SK-N-MC (cell line): ENCODE results near the gene KRT76.

Experiments used
- EZH2 ChIP-seq: fragments of 200-600 bp; sonication (generic); IDR thresholded peaks from one replicate; pipeline ENCODE4 v1.6.1; 2017; ENCODE audit warnings: antibody characterized with exemption
- FOXP2 ChIP-seq: optimal IDR thresholded peaks from 2 replicates; pipeline ENCODE3; 2011; ENCODE audit warnings: mild to moderate bottlenecking, moderate library complexity; ENCODE audit not compliant: insufficient read depth; ENCODE audit errors: extremely low read length, control extremely low read depth
- POLR2AphosphoS5 ChIP-seq: IDR thresholded peaks from 2 replicates; pipeline ENCODE4 v1.6.1; 2012; ENCODE audit warnings: mild to moderate bottlenecking, low read depth, low read length, borderline replicate concordance

GRCh38 chr12:52767020-52767379 is 10.1 kb downstream of the KRT76 start:
- TF ChIP-seq EZH2 (no peak), POLR2AphosphoS5 (no peak), FOXP2 (no peak)
